Stimulated activated CD8-positive, alpha-beta memory T cell treated with anti-CD3 and anti-CD28 coated beads, Interleukin-12 subunit alpha, Interleukin-12 subunit beta, amount 100 ng/mL, for 1 hour (primary cell): Measurements from ENCODE around the gene ARHGAP28.

Experiments used
- DNase-seq: peaks from one replicate; pipeline ENCODE4 v3.0.0-alpha.2; 2020; ENCODE audit warnings: low read depth

The ARHGAP28 gene

GRCh38 chr18:6733758-6734157 lies 4.2 kb downstream of the ARHGAP28 start:
- no peak for DNase-seq

GRCh38 chr18:6734726-6735430 lies 5.4 kb downstream of the ARHGAP28 start:
- DNase-seq, result no peak

- DNase-seq, result no peak
Measured at GRCh38 chr18:6737833-6738232, 8.3 kb downstream of the ARHGAP28 start.

DNA sequence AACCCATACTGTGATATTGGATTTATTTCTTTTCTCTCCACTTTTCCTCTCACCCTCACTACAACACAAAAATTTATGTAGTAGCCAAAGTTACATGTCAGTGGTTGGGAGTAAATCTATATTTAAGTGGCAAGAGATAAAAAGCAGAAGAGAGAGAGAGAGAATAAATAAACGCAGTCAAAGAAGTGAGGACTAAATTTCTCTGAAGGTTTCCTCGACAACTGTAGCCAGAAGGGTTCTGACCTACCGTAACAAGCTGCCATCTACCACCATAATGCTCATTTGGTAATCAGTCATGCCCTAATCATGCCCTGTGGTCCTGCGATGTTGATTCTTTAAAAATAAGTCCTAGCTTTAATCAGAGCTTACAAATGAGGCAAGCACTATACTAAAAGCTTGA lies 9.1 kb downstream of the ARHGAP28 start:
- DNase-seq, result no peak

GRCh38 chr18:6741232-6741663 lies 11.7 kb downstream of the ARHGAP28 start:
- no peak for DNase-seq

GRCh38 chr18:6741786-6742185 lies 12.3 kb downstream of the ARHGAP28 start:
- no peak for DNase-seq

DNA sequence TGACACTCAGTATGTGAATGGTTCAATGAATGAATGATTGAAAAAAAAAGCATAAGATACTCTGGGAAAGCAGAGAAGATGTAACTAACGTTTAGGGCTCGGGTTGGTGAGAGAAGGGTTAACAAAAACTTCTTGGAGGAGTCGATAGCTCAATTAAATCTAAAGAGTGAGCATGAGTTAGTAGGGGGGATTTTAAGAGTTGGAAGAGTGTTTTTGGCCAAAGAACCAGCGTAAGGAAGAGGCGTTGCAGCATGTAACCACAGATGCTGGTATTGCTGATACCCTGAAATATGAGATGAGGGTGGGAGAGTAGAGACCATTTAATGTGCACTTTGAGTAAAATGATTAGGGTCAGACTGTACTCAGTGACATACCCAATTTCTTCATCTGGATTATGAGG lies 14.5 kb downstream of the ARHGAP28 start:
- DNase-seq, result no peak

- DNase-seq, result no peak
Measured at GRCh38 chr18:6744816-6745455, 15.4 kb downstream of the ARHGAP28 start.

DNA sequence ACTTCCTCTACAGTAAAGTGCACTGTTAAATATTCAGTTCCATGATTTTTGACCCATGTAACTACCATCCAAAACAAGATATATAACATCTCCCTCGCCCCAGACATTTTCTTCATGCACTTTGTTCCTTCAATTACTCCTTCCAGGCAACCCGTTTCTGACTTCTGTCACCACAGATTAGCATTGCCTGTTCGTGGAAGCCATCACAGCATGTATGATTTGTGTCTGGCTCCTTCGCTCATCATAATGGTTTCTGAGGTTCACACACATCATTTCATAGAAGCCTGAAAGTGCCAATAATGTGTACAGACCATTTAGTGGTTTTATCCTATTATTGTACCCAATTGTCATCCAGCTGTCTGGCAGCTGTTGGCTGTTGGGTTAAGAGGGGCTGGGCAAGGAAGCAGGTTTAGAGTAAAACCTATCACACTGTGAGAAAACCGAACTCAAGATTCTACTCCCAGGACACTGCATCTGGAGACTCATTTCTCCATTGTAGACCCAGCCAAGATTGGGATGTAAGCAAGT lies 16.1 kb downstream of the ARHGAP28 start:
- no peak for DNase-seq

DNA sequence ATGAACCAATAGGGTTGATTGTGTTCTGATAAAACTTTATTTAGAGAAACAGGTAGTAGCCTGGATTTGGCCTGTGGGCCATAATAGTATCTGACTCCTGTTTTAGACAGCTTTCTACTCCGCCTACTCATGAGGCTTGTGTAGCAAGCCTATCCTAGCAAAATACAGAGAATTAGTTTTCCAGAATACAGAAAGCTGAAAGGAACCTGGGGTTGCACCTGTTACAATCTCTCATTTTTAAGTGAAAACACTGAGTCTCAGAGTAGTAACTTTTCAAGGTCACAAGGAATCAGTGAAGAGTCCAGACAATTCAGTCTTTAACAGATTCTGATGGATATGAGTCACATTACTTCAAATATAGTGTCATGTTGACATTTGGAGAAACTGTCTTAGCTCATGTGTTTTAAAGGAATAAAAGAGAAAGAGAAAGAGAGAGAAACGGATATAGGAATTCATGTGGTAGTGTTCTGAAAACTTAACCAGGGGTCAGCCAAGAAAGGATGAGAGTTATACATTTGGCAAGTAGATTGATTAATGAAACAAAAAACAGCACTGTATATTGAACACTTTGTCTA lies 17.0 kb downstream of the ARHGAP28 start:
- no peak for DNase-seq

DNA sequence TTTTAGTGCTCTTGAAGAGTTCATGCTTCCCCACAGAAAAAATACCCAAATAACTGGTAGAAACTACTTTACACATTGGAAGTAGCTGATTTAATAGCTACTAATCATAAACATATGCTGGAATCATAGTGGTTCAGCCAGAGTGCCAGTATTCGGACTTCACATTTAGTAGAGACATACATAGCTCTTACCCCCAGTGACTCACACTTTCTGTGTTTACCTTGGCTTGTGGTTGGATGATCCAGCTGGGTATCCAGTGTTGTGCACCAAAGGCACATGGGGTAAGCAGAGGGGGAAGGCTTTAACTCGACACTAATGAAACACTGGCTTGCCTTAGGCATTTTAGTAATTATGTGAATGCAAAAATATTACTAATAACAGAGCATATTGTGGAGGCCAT lies 18.1 kb downstream of the ARHGAP28 start:
- no peak for DNase-seq

GRCh38 chr18:6748241-6748640 lies 18.7 kb downstream of the ARHGAP28 start:
- DNase-seq, result no peak

DNA sequence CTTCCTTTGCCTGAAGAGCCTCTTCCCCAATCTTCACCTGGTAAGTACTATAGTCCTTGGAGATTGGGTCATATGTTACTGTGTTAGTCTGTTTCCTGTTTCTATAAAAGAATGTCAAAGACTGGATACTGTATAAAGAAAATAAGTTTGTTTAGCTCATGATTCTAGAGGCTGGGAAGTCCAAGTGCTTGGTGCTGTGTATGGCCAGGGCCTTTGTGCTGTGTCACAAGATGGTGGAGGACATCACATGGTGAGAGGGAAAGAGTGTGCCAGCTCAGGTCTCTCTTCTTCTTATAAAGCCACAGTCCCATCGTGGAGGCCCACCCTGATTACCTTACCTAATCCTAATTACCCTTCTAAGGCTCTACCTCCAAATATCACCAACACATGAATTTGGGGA lies 20.9 kb downstream of the ARHGAP28 start:
- no peak for DNase-seq

DNA sequence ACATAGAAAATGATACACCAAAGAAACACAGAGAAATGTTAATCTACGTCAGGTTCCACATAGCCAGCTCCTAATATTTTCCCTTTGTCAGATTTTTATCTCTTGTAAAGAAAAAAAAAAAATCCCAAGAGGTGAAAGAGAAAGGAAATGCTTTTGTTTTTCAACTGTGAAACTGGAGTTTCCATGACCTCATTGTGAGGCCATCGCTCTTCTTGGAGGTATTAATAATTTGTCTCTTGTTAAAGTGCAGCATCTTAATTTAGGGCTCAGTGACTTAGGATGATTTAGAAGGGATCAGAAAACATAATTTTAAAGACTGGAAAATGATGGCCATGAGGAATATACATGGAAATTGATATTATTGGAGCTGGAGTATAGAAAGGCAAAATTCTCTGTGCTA lies 21.7 kb downstream of the ARHGAP28 start:
- no peak for DNase-seq

GRCh38 chr18:6752202-6752860 lies 22.8 kb downstream of the ARHGAP28 start:
- no peak for DNase-seq

- DNase-seq, result no peak
Measured at GRCh38 chr18:6755107-6755506, 25.6 kb downstream of the ARHGAP28 start.

DNA sequence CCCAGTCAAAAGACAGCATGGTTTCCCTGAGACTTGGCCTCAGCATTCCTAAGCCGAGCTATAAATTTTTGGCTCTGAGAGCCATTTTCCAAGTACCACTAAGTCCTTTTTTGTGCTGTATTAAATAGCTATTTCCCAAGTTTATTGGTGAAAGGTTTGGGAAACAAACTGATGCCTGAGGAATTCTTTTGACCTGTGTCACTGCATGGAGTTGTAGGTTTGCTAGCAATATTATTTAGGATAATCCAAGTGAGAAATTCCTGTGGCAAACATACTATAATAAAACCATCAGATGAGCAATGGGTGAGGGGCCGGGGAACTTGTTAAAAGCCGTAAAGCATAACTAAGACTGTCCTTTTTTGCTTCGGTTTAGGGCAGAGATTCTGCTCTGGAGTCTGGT lies 28.4 kb downstream of the ARHGAP28 start:
- no peak for DNase-seq

GRCh38 chr18:6759579-6759978 lies 30.1 kb downstream of the ARHGAP28 start:
- no peak for DNase-seq

DNA sequence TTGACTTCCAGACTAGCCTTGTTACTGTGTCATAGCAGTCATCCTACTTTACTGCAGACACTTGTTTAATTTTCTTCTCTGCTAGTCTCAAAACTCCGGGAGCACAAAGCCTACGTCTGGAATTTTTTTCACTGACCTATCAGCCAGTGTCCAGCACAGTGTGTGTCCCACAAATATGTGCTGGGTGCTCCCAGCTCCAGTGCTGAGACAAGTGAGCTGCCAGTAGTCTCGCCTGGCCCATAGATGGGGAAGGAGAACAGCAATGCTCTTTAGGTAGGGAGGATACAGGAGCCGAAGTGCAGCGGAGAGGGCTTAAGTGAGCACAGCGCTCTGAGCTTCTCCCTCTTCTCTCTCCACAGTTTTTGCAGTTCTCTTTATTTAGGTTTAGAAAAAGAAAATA lies 34.0 kb downstream of the ARHGAP28 start:
- DNase-seq, result no peak

- DNase-seq, result no peak
Measured at GRCh38 chr18:6764382-6764781, 34.9 kb downstream of the ARHGAP28 start.

DNA sequence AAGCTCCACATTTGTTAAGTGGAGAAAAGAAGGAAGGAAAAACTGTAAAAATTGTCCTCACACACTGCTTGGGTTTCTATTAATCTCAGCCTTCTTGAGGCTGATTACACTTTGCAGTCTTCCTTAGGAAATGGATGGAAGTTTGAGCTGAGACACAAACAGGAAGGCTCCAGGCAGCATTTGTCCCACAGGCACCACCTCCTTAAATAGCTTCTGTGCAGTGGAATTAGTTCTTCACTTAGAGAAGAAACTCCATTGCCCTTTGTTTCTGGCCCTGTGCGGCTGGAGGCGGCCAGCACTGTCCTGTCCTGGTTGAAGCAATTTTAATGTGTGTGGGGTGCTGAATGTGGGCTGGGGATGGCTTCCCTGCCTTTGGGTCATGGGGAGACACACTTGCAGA lies 44.3 kb downstream of the ARHGAP28 start:
- no peak for DNase-seq

- no peak for DNase-seq
Measured at GRCh38 chr18:6775237-6775636, 45.7 kb downstream of the ARHGAP28 start.

- no peak for DNase-seq
Measured at GRCh38 chr18:6775702-6776101, 46.2 kb downstream of the ARHGAP28 start.
